ENCODE data around the gene FIBCD1.

GRCh38 chr9:130879863-130880411 is 59.1 kb downstream of the FIBCD1 start:
- TF ChIP-seq MAX (IDR thresholded peaks at IDR 0.05) = no peak
- no peak for TF ChIP-seq SP4 (IDR thresholded peaks at IDR 0.05; ENCODE audit: low read length)
- TF ChIP-seq, protein P1, sequence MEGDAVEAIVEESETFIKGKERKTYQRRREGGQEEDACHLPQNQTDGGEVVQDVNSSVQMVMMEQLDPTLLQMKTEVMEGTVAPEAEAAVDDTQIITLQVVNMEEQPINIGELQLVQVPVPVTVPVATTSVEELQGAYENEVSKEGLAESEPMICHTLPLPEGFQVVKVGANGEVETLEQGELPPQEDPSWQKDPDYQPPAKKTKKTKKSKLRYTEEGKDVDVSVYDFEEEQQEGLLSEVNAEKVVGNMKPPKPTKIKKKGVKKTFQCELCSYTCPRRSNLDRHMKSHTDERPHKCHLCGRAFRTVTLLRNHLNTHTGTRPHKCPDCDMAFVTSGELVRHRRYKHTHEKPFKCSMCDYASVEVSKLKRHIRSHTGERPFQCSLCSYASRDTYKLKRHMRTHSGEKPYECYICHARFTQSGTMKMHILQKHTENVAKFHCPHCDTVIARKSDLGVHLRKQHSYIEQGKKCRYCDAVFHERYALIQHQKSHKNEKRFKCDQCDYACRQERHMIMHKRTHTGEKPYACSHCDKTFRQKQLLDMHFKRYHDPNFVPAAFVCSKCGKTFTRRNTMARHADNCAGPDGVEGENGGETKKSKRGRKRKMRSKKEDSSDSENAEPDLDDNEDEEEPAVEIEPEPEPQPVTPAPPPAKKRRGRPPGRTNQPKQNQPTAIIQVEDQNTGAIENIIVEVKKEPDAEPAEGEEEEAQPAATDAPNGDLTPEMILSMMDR (IDR thresholded peaks at IDR 0.05; ENCODE audit: control extremely low read depth in 1 of 3, insufficient read depth in 1 of 3, low read depth in 1 of 3, low read length in 3 of 3) = no peak
- TF ChIP-seq BCL11A (IDR thresholded peaks at IDR 0.05; ENCODE audit: low read depth in 2 of 2, low read length in 2 of 2) = no peak
- no peak for TF ChIP-seq E2F6 (IDR thresholded peaks at IDR 0.05)
- TF ChIP-seq TBP (IDR thresholded peaks at IDR 0.05; ENCODE audit: low read depth, low read length) = no peak
- no peak for TF ChIP-seq RFX5 (IDR thresholded peaks at IDR 0.05; ENCODE audit: borderline replicate concordance, low read depth, low read length)
- TF ChIP-seq SP1 (IDR thresholded peaks at IDR 0.05; ENCODE audit: low read depth, low read length) = no peak
- no peak for TF ChIP-seq EP300 (IDR thresholded peaks at IDR 0.05; ENCODE audit: borderline replicate concordance in 1 of 2, low read depth in 2 of 2, low read length in 2 of 2)
- no peak for TF ChIP-seq YY1 (IDR thresholded peaks at IDR 0.05; ENCODE audit: low read depth, low read length)
- no peak for TF ChIP-seq SAP30 (IDR thresholded peaks at IDR 0.05; ENCODE audit: insufficient read depth, insufficient replicate concordance, low read length)
- TF ChIP-seq RXRA (IDR thresholded peaks at IDR 0.05; ENCODE audit: insufficient read depth, low read depth, low read length) = no peak
